H9 (cell line): ENCODE measurements around the gene MTERF4. TPM values are rescaled to one million over a fixed set of nuclear protein-coding genes. Genes with fewer than 3 reads are reported as not detected.

Experiments
- DNase-seq: peaks from one replicate; pipeline ENCODE4 v3.0.0-alpha.2; 2017
- H2AFZ ChIP-seq: one replicate; pipeline ENCODE4 v1.6.1; 2013; ENCODE audit warnings: mild to moderate bottlenecking, low read length, control low read depth, moderate library complexity
- H2AK5ac ChIP-seq: 2 replicates; pipeline ENCODE4 v1.6.1; 2013; ENCODE audit warnings: low read length, control low read depth, mixed read lengths; ENCODE audit not compliant: insufficient read length
- H2BK120ac ChIP-seq: one replicate; pipeline ENCODE4 v1.6.1; 2013; ENCODE audit warnings: low read depth, mild to moderate bottlenecking, low read length, control low read depth, inconsistent platforms; ENCODE audit not compliant: poor library complexity, severe bottlenecking
- H2BK12ac ChIP-seq: 2 replicates; pipeline ENCODE4 v1.6.1; 2013; ENCODE audit warnings: low read length, control low read depth, mixed read lengths, low read depth; ENCODE audit not compliant: insufficient read length
- H2BK15ac ChIP-seq: 2 replicates; pipeline ENCODE4 v1.6.1; 2013; ENCODE audit warnings: low read depth, low read length, control low read depth
- H2BK20ac ChIP-seq: one replicate; pipeline ENCODE4 v1.6.1; 2013; ENCODE audit warnings: low read depth, mild to moderate bottlenecking, low read length, control low read depth, inconsistent platforms; ENCODE audit not compliant: poor library complexity, severe bottlenecking
- H2BK5ac ChIP-seq: 2 replicates; pipeline ENCODE4 v1.6.1; 2013; ENCODE audit warnings: low read length, control low read depth, mixed read lengths; ENCODE audit not compliant: insufficient read length
- H3K14ac ChIP-seq: 2 replicates; pipeline ENCODE4 v1.6.1; 2013; ENCODE audit warnings: low read length, control low read depth; ENCODE audit not compliant: insufficient read depth
- H3K18ac ChIP-seq: 2 replicates; pipeline ENCODE4 v1.6.1; 2013; ENCODE audit warnings: low read depth, mild to moderate bottlenecking, mixed read lengths, low read length, control low read depth; ENCODE audit not compliant: insufficient read length
- H3K23ac ChIP-seq: 2 replicates; pipeline ENCODE4 v1.6.1; 2013; ENCODE audit warnings: low read length, control low read depth, mixed read lengths, low read depth; ENCODE audit not compliant: insufficient read length
- H3K23me2 ChIP-seq: 2 replicates; pipeline ENCODE4 v1.6.1; 2013; ENCODE audit warnings: low read depth, mild to moderate bottlenecking, mixed read lengths, low read length, control low read depth; ENCODE audit not compliant: insufficient read length, poor library complexity, severe bottlenecking
- H3K27ac ChIP-seq: 2 replicates; pipeline ENCODE4 v1.5.1; 2013; ENCODE audit warnings: low read length, control low read depth, mixed read lengths, low read depth; ENCODE audit not compliant: insufficient read length
- H3K27me3 ChIP-seq: 2 replicates; pipeline ENCODE4 v1.6.1; 2013; ENCODE audit warnings: low read length, control low read depth, inconsistent platforms; ENCODE audit not compliant: insufficient read depth
- H3K4ac ChIP-seq: 2 replicates; pipeline ENCODE4 v1.6.1; 2013; ENCODE audit warnings: low read depth, mild to moderate bottlenecking, control low read depth, inconsistent platforms, low read length, moderate library complexity
- H3K4me1 ChIP-seq: 2 replicates; pipeline ENCODE4 v1.6.1; 2013; ENCODE audit warnings: low read length, control low read depth, inconsistent platforms; ENCODE audit not compliant: insufficient read depth
- H3K4me2 ChIP-seq: 2 replicates; pipeline ENCODE4 v1.6.1; 2013; ENCODE audit warnings: low read length, control low read depth, mixed read lengths; ENCODE audit not compliant: insufficient read length, insufficient read depth
- H3K56ac ChIP-seq: 2 replicates; pipeline ENCODE4 v1.6.1; 2013; ENCODE audit warnings: low read depth, mild to moderate bottlenecking, mixed read lengths, low read length, control low read depth; ENCODE audit not compliant: insufficient read length
- H3K79me1 ChIP-seq: 2 replicates; pipeline ENCODE4 v1.6.1; 2013; ENCODE audit warnings: low read depth, mild to moderate bottlenecking, moderate library complexity, low read length, control low read depth, inconsistent platforms; ENCODE audit not compliant: insufficient read depth, poor library complexity, severe bottlenecking
- H3K79me2 ChIP-seq: 2 replicates; pipeline ENCODE4 v1.6.1; 2013; ENCODE audit warnings: low read length, control low read depth, inconsistent platforms; ENCODE audit not compliant: insufficient read depth
- H3K9ac ChIP-seq: 2 replicates; pipeline ENCODE4 v1.6.1; 2013; ENCODE audit warnings: low read length, control low read depth, mixed read lengths; ENCODE audit not compliant: insufficient read length; ENCODE audit errors: extremely low read depth
- H3K9me3 ChIP-seq: one replicate; pipeline ENCODE4 v1.6.1; 2013; ENCODE audit warnings: low read depth, low read length, inconsistent platforms; ENCODE audit not compliant: control insufficient read depth
- H3T11ph ChIP-seq: one replicate; pipeline ENCODE4 v1.6.1; 2013; ENCODE audit warnings: mild to moderate bottlenecking, low read length, control low read depth, inconsistent platforms
- H4K20me1 ChIP-seq: one replicate; pipeline ENCODE4 v1.6.1; 2013; ENCODE audit not compliant: control insufficient read depth, insufficient read length, insufficient read depth
- H4K5ac ChIP-seq: 2 replicates; pipeline ENCODE4 v1.6.1; 2013; ENCODE audit warnings: low read depth, mild to moderate bottlenecking, mixed read lengths, low read length, control low read depth; ENCODE audit not compliant: insufficient read length
- H4K8ac ChIP-seq: replicated peaks from 2 replicates; pipeline ENCODE4 v1.6.1; 2013; ENCODE audit warnings: low read length, control low read depth, mixed read lengths, low read depth; ENCODE audit not compliant: insufficient read length
- H4K91ac ChIP-seq: 2 replicates; pipeline ENCODE4 v1.6.1; 2013; ENCODE audit warnings: low read depth, mild to moderate bottlenecking, moderate library complexity, mixed read lengths, low read length, control low read depth; ENCODE audit not compliant: insufficient read length
- H3K27ac Mint-ChIP-seq, 3 experiments: 2 replicates in 2 of 3; 3 replicates in 1 of 3; pipeline ENCODE4 v1.8.0; 2020 to 2021; ENCODE audit warnings: mixed read lengths in 3 of 3, mild to moderate bottlenecking in 1 of 3, moderate library complexity in 1 of 3
- H3K27me3 Mint-ChIP-seq: 2 replicates; pipeline ENCODE4 v1.8.0; 2021; ENCODE audit warnings: low read depth, mild to moderate bottlenecking, moderate library complexity, mixed read lengths
- H3K36me3 Mint-ChIP-seq, 3 experiments: 2 replicates in 2 of 3; 3 replicates in 1 of 3; pipeline ENCODE4 v1.8.0; 2020 to 2021; ENCODE audit warnings: low read depth in 3 of 3, mixed read lengths in 3 of 3; ENCODE audit not compliant: insufficient read depth in 1 of 3
- H3K4me1 Mint-ChIP-seq, 2 experiments: 2 replicates each; pipeline ENCODE4 v1.8.0; 2020; ENCODE audit warnings: mixed read lengths in 2 of 2
- H3K4me3 Mint-ChIP-seq, 2 experiments: 2 replicates in 1 of 2; 3 replicates in 1 of 2; pipeline ENCODE4 v1.8.0; 2020 to 2021; ENCODE audit warnings: mild to moderate bottlenecking in 2 of 2, mixed read lengths in 2 of 2, moderate library complexity in 1 of 2
- H3K9me3 Mint-ChIP-seq, 2 experiments: 2 replicates in 1 of 2; 3 replicates in 1 of 2; pipeline ENCODE4 v1.8.0; 2020; ENCODE audit warnings: mild to moderate bottlenecking in 2 of 2, mixed read lengths in 2 of 2, moderate library complexity in 1 of 2
- WGBS: extraction: QIAGEN DNeasy Blood & Tissue Kit; methylation state at CpG from one replicate; pipeline ENCODE4 v1.1.7; 2013; ENCODE audit warnings: missing lambda C conversion rate, low lambda C conversion rate, mixed read lengths; ENCODE audit not compliant: insufficient read length; ENCODE audit errors: extremely low coverage; 5-methylcytosine and 5-hydroxymethylcytosine counted together
- total RNA-seq: library from RNA; stranded (reverse); gene quantifications from 2 replicates; pipeline ENCODE4 v1.2.1, GENCODE V29; 2021
- TF ChIP-seq, protein P1 (sequence below): fragments of 200-600 bp; sonication (generic); conservative IDR thresholded peaks from 3 replicates; pipeline ENCODE4 v1.8.0; 2021; ENCODE audit warnings: antibody characterized with exemption, mild to moderate bottlenecking

The MTERF4 gene
- total RNA-seq, 1 experiment from 2014 or later = 35.0 TPM

GRCh38 chr2:241137276-241138190, 35.4 kb upstream of the MTERF4 start:
- no peak overlapping the region for H2BK15ac ChIP-seq
- no peaks in the 10 kb centered on the region for H3K79me2 ChIP-seq
- no peak overlapping the region for H2BK12ac ChIP-seq
- Mint-ChIP-seq H3K4me1 (no peaks in the 10 kb centered on the region), H3K36me3 (peaks cover 27 to 84% (median 64%) of the 10 kb centered on the region in 3 experiments), H3K4me3 (no peak overlapping the region), H3K9me3 (no peaks in the 10 kb centered on the region), H3K27me3 (no peaks in the 10 kb centered on the region), H3K27ac (no peak overlapping the region)
- no peak overlapping the region for H2AFZ ChIP-seq
- no peaks in the 10 kb centered on the region for H3K79me1 ChIP-seq
- H3K4me1 ChIP-seq = no peaks in the 10 kb centered on the region
- no peaks in the 10 kb centered on the region for H3K23me2 ChIP-seq
- TF ChIP-seq, protein P1, sequence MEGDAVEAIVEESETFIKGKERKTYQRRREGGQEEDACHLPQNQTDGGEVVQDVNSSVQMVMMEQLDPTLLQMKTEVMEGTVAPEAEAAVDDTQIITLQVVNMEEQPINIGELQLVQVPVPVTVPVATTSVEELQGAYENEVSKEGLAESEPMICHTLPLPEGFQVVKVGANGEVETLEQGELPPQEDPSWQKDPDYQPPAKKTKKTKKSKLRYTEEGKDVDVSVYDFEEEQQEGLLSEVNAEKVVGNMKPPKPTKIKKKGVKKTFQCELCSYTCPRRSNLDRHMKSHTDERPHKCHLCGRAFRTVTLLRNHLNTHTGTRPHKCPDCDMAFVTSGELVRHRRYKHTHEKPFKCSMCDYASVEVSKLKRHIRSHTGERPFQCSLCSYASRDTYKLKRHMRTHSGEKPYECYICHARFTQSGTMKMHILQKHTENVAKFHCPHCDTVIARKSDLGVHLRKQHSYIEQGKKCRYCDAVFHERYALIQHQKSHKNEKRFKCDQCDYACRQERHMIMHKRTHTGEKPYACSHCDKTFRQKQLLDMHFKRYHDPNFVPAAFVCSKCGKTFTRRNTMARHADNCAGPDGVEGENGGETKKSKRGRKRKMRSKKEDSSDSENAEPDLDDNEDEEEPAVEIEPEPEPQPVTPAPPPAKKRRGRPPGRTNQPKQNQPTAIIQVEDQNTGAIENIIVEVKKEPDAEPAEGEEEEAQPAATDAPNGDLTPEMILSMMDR = no peak
- H4K91ac ChIP-seq = no peak overlapping the region
- no peak overlapping the region for H2BK120ac ChIP-seq
- H4K20me1 ChIP-seq = no peaks in the 10 kb centered on the region
- no peak overlapping the region for H2BK20ac ChIP-seq
- H3K4ac ChIP-seq = no peak overlapping the region
- no peak overlapping the region for H4K5ac ChIP-seq
- H3K9me3 ChIP-seq = no peaks in the 10 kb centered on the region
- H2AK5ac ChIP-seq = no peak overlapping the region
- no peak overlapping the region for H3T11ph ChIP-seq
- no peak overlapping the region for H3K56ac ChIP-seq
- H3K14ac ChIP-seq = no peak overlapping the region
- WGBS = no CpG with 5 or more reads among the region's 24 CpGs
- no peaks in the 10 kb centered on the region for H3K27me3 ChIP-seq
- no peak overlapping the region for H4K8ac ChIP-seq
- no peak overlapping the region for H3K4me2 ChIP-seq
- H3K27ac ChIP-seq = no peak overlapping the region
- H3K9ac ChIP-seq = no peak overlapping the region
- no peak overlapping the region for H2BK5ac ChIP-seq
- no peak overlapping the region for H3K23ac ChIP-seq
- no peak overlapping the region for H3K18ac ChIP-seq
- DNase-seq = no peak
